Measurements from ENCODE around the gene CD6.

The CD6 gene

DNA sequence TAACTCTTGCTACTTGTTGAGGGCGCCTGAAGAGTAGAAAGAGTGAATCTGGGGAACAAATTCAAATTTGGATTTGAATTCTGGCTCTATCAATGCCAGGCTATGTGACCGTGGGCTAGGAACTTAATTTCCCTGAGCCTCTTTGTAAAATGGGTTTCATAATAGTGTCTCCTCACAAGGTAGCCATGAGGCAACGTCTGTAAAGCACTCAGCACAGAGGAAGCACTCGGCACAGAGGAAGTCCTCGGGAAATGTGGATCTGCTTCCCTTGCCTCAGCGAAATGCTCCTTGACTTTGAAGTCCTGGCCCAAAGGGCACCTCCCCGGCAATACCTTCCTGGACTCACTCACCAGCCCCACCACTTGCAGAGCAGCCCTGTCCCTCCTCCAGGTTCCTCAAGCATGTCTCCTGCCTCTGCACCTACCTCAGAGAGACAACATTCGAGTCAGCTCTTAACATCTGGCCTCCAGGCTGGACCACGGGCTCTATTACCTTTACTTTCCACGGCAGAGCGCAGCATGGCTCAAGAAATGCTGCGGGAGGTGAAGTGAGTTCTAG, 17.7 kb downstream of the CD6 start:
- DNase-seq = no peak

DNA sequence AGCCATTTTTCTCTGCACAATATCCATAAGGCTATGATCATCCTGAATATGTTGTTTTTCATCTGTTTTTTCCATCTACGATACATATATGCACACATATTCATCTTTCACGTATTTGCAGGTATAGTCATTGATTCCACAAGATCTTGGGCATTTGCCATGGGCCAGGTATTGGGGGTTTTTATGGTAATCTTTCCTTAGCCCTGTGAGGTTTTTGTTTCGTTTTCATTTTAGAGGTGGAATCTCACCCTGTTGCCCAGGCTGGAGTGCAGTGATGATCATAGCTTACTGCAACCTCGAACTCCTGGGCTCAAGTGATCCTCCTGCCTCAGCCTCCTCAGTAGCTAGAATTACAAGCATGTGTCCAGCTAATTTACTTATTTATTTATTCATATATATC, 20.0 kb downstream of the CD6 start:
- DNase-seq = no peak

- DNase-seq = peak; percentile 71
Measured at GRCh38 chr11:60992842-60993409, 21.4 kb downstream of the CD6 start.

DNA sequence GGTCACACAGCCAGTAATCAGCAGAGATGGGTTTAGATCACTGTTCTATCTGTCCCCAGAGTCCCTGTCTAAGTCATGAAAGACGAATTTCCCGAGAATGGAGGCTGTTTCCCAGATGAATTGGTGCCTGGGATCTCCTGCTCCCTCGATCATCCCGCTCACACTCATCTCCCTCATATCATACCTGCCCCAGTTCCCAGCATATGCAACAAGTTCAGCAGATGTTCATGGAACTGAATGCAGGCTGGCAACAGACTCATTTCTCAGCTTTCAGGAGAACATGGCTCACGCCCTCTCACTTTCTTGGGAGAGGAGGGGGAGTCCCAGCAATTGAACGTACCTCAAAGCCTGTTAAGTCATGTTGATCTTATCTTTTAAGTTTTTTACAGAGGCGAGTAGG, 22.1 kb downstream of the CD6 start:
- no peak for DNase-seq

DNA sequence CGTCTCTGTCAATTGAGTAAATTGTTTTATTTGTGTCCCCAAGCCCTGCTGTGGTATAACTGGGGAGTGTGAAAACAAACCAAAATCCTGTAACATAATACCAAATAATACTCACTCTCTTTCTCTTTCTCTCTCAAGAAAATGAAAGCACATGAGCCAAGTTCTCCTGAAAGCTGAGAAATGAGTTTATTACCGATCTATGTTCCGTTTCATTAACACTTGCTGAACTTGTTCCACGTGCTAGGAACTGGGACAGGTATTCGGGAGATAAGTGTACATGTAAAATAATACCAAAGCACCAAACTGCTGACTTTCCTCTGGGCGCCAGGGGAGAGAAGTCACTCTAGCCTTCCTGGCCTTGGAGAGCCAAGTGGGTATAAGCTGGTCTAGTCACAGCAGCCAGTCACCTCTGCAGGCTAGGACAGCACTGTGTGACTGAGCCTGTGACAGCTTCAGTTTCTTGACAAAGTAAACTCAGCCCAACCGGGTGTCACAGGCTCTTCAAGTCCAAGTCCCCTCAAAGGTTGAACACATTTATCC, 23.1 kb downstream of the CD6 start:
- no peak for DNase-seq

DNA sequence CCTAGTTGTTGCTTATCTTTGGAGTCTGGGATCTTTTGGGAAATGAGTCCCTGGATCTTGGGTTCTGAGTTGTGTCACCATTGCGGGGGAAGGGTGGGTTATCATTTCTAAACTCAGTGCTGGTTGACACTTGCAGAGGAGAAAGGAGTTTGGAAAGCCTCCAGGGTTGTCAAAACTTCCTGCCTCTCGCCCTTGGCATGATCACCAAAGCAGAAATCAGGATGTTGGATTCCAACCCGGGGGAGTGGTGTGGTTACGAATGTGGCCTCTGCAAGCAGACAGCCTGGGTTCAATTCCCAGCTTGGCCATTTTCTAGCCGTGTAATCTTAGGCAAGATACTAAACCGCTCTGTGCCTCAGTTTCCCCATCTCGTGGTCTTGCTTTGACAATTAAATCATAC, 24.3 kb downstream of the CD6 start:
- DNase-seq = no peak

DNA sequence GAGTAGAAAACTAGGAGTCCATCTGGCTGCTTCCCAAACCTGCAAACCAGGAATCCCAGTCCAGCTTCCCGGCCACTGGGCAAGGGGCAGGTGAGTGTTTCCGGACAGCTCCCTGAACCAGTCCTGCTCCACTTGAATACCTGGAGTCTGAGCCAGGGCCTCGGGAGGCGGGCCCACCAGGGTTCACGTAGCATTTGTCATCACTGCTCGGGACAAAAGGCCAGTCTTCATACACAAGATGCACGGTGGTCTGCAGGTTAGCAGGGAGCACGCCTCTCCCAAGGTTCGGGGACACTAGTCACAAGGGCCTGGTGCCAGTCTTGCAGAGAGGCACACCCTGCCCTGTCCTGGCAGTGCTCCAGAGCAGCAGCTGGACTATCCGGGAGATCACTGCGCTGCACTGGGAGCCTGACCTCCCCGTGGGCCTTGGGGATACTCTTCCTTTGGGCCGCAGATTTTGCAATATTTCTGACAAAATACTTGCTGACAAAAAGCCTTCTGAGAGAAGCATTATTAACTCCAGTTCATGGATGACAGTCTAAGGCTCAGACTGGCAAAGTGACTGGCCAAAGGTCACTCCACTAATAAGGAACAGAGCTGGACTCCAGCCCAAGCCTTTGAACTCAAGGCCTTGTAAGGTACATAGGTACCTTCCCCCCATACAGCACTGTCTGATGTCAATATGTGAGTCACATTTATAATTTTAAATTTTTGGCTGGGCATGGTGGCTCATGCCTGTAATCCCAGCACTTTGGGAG, 25.1 kb downstream of the CD6 start:
- DNase-seq = no peak

DNA sequence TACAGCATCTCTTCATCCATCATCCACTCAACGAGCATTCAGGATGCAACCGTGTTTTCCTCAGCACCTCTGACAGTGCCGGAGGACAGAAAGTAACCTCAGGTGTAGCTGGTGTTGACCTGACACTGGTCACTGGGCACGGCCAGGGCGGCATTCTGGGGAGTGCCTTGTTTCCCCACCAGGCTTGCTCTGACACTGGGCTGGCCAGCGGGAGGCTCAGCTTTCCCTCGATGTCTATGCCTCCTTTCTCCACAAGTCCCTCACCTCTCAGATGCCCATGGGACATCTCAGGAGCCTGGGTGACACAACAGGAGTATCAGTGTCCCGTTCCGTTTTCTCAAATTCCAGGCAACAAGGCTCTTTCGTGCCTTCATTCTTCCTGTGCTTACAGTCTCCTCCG, 28.9 kb downstream of the CD6 start:
- DNase-seq = no peak

- no peak for DNase-seq
Measured at GRCh38 chr11:61001931-61002330, 30.5 kb downstream of the CD6 start.

GRCh38 chr11:61002598-61002997, 31.1 kb downstream of the CD6 start:
- DNase-seq = no peak

DNA sequence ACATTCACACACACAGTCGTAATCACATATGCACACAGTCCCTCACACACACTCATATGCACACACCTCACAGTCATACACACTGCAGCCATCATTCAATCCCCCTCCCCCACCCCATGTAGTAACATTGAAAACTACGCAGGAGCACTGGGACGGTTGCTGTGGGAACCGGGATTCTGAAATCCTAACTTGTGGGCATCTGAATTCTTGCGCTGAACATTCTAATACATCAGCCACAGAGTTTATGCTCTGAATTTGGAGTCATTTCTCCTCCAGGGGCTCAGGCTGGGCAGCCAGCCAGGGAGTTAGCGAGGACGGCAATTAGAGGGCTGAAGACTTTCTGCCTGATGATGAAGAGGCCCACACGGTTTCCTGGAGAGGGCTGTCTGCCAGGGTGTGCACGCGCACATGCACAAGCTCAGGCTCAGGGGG, 32.7 kb downstream of the CD6 start:
- DNase-seq = peak; percentile 53

DNA sequence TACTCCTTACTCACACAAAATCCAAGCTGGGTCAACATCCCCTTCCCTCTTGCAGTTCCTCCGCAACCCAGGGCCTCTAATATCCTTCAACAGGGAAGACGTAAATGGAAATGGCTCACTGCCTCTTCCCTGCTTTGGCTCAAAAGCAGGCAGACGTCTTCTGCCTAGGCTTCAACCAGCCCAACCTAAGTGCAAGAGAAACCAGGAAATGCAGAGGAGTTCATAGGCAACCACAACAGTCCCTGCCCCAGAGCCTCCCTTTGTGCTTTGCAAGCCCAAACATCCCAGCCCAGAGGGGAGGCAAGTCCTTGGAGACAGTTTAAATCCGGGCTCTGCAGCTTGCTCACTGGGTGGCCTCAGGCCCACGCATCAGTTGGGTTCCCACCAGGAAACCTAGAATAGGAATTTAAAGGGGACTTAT, 33.3 kb downstream of the CD6 start:
- DNase-seq = no peak

DNA sequence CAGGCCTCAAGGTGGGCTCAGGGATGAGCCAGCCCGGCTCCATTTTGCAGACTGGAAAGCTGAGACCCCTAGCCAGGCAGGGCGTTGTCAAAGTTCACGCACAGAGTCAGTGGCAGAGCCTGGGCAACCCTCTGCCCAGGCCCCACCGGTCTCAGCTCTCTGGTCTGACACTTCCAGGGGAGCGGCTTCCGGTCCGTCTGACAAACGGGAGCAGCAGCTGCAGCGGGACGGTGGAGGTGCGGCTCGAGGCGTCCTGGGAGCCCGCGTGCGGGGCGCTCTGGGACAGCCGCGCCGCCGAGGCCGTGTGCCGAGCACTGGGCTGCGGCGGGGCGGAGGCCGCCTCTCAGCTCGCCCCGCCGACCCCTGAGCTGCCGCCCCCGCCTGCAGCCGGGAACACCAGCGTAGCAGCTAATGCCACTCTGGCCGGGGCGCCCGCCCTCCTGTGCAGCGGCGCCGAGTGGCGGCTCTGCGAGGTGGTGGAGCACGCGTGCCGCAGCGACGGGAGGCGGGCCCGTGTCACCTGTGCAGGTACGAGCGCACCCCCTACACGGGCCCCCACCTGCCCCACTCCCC, 36.0 kb downstream of the CD6 start:
- DNase-seq = no peak

GRCh38 chr11:61007956-61008896, 36.7 kb downstream of the CD6 start:
- DNase-seq = no peak

- DNase-seq = no peak
Measured at GRCh38 chr11:61008971-61009370, 37.5 kb downstream of the CD6 start.

- DNase-seq = no peak
Measured at GRCh38 chr11:61009392-61010275, 38.2 kb downstream of the CD6 start.

GRCh38 chr11:61010466-61011228, 39.2 kb downstream of the CD6 start:
- DNase-seq = no peak

DNA sequence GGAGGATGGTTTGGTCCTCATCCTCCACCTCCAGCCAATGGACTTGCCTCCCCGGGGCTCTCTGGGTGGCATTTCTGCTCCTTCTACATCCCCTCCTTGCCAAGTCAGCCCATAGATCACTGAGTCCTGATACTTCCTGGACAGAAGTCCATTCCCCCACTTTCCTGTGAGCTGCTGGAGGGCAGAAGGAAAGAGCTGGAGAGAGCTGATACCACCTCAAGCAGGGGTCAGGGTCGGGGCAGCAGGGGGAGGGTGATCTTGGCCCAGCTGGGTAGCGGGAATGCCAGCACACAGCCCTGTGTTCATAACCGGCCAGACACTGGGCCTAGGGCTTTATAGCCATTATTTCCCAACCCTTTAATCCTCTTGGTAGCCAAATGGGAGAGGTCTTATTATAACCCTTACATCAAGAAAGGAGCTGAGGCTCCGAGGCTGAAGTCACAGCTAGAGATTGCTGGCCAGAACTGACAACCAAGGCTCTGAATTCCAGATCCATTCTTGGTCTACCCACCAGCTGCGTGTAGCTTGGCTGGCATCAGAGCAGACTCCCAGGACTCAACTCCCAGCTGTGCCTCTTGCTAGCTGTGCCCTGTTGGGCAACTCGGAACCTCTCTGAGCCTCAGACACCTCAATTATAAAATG, 39.9 kb downstream of the CD6 start:
- DNase-seq = no peak

DNA sequence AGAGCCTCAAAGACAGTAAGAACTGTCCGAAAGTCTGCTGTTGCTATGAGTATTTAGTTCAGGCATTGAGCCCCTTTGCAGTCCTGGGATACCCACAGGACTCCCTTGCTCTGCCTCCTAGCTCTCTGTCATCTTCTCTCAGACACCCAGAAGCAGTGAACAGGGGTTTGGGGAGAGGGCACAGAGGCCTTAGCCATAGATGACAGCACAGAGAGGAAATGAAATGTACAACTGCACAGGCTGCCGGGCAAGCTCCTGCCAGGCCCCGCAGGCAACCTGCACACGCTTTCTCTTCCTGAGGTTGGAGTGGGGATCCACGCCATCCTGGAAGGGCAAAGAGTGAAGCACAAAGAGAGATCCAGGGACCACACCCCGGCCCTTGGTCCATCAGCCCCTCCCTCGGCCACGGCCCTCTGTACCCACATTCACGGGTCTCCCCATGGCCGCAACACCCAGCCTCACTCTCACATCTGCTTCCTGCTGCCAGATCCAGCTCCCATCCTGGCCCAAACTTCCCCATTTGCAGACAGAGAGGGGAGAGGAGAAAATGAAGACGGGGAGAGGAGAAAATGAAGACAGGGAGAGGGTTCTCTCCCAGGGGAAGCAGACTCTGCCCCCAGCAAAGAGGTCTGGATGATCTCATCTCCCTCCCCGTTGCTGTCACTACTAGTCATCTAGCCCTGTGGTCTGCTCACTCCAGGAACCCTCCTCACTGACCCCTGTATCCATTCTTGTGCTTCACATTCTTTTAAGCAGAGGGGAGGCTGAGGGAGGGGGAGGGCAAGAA, 40.7 kb downstream of the CD6 start:
- no peak for DNase-seq

Data from NCI-H2107 (cell line).